ENCODE data around the gene CD82. TPM values are rescaled to one million over a fixed set of nuclear protein-coding genes. Genes with fewer than 3 reads are reported as not detected.

CD82 gene
- total RNA-seq, 1 experiment from 2014 or later: 4.5 TPM

- no peak overlapping the region for H3K4me2 ChIP-seq (ENCODE audit: insufficient read depth, insufficient read length, low read length)
- peaks cover 19% of the 10 kb centered on the region for H3K27me3 Mint-ChIP-seq (ENCODE audit: low read depth)
- no peak overlapping the region for H3K27ac ChIP-seq (ENCODE audit: insufficient read length, low read depth, low read length)
- DNase-seq: no peak
- H3K4ac ChIP-seq (ENCODE audit: low read depth, low read length): no peak overlapping the region
- no peak overlapping the region for H3K14ac ChIP-seq (ENCODE audit: insufficient read depth, low read length)
- no peak overlapping the region for H3K23ac ChIP-seq (ENCODE audit: insufficient read length, low read depth, low read length)
- H4K5ac ChIP-seq (ENCODE audit: insufficient read length, low read depth, low read length): no peak overlapping the region
- no peaks in the 10 kb centered on the region; a peak in 1 of 7 replicates for H3K36me3 Mint-ChIP-seq (ENCODE audit: insufficient read depth in 1 of 3, low read depth in 3 of 3)
- no peaks in the 10 kb centered on the region for H3K79me1 ChIP-seq (ENCODE audit: insufficient read depth, low read depth, low read length, poor library complexity, severe bottlenecking)
- no CpG with 5 or more reads among the region's 4 CpGs for WGBS (ENCODE audit: extremely low coverage, insufficient read length, low lambda C conversion rate)
- no peak overlapping the region for H4K91ac ChIP-seq (ENCODE audit: insufficient read length, low read depth, low read length)
- no peak overlapping the region for H3T11ph ChIP-seq (ENCODE audit: low read length)
- H2AFZ ChIP-seq (ENCODE audit: low read length): no peak overlapping the region
- no peaks in the 10 kb centered on the region; the same call in 1 of the 2 replicates for H3K79me2 ChIP-seq (ENCODE audit: insufficient read depth, low read length)
- H3K56ac ChIP-seq (ENCODE audit: insufficient read length, low read depth, low read length): no peak overlapping the region
- H3K27ac Mint-ChIP-seq: no peak overlapping the region
- H4K8ac ChIP-seq (replicated peaks; ENCODE audit: insufficient read length, low read depth, low read length): no peak overlapping the region
- H2BK12ac ChIP-seq (ENCODE audit: insufficient read length, low read depth, low read length): no peak overlapping the region
- H2AK5ac ChIP-seq (ENCODE audit: insufficient read length, low read length): no peak overlapping the region
- H3K9ac ChIP-seq (ENCODE audit: extremely low read depth, insufficient read length, low read length): no peak overlapping the region
- TF ChIP-seq CTCF (conservative IDR thresholded peaks at IDR 0.05): no peak
- no peak overlapping the region for H3K18ac ChIP-seq (ENCODE audit: insufficient read length, low read depth, low read length)
- no peak overlapping the region for H3K4me3 Mint-ChIP-seq
- H3K9me3 ChIP-seq (ENCODE audit: control insufficient read depth, low read depth, low read length): no peaks in the 10 kb centered on the region
- no peak overlapping the region for H2BK5ac ChIP-seq (ENCODE audit: insufficient read length, low read length)
- peaks cover 0 to 3% of the 10 kb centered on the region in 2 experiments; a peak in 2 of 5 replicates for H3K9me3 Mint-ChIP-seq
- no peak overlapping the region for H2BK20ac ChIP-seq (ENCODE audit: low read depth, low read length, poor library complexity, severe bottlenecking)
- H3K23me2 ChIP-seq (ENCODE audit: insufficient read length, low read depth, low read length, poor library complexity, severe bottlenecking): no peaks in the 10 kb centered on the region
- no peaks in the 10 kb centered on the region for H3K4me1 ChIP-seq (ENCODE audit: insufficient read depth, low read length)
- H2BK120ac ChIP-seq (ENCODE audit: low read depth, low read length, poor library complexity, severe bottlenecking): no peak overlapping the region
- peaks cover 9 to 10% of the 10 kb centered on the region in 2 experiments; a peak in 3 of 4 replicates for H3K4me1 Mint-ChIP-seq
- H3K27me3 ChIP-seq (ENCODE audit: insufficient read depth, low read length): no peaks in the 10 kb centered on the region
- H2BK15ac ChIP-seq (ENCODE audit: low read depth, low read length): no peak overlapping the region
- H4K20me1 ChIP-seq (ENCODE audit: control insufficient read depth, insufficient read depth, insufficient read length): no peaks in the 10 kb centered on the region
Measured at GRCh38 chr11:44627165-44627789, 61.8 kb downstream of the CD82 start.
